NCI-H526 treated with DMSO at 0.1 percent for 48 hours (cell line): ENCODE data around the gene CSMD2.
"Not testable (repeated sequence)": the region's sequence is repeated elsewhere in the genome, so short reads cannot be mapped to it uniquely, and the experiment has no call there.

Experiments
- DNase-seq: peaks from one replicate; lab custom pipeline; 2025; lab: John Stamatoyannopoulos, UW

The CSMD2 gene

GRCh38 chr1:34164771-34165391, at the start of gene CSMD2:
CSMD2 (minus strand) TSS chr1:34165230; CDS start chr1:34165097, 133 bp downstream.
- peak; percentile 35 for DNase-seq

DNA sequence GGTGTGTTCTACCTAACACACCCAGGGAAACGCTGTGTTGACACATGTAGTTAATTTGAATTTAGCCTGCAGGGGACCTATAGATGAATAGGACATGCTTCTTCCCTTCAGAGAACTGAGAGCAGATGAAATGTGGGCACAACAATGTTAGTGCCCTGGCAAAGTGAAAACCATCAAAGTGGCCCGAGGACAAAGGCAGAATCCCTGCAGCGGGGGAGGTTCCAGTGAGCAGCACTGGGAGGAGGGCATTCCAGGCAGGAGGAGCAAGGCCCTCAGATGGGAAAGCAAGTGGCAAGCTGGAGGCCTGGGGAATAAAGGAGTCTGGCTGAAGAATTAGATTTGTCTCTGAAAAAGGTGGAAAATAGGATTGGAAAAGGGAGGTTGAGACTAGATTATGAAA, 48.9 kb upstream of the CSMD2 start:
- peak; percentile 69 for DNase-seq

- DNase-seq = no peak
Measured at GRCh38 chr1:34212673-34213072, 47.6 kb upstream of the CSMD2 start.

DNA sequence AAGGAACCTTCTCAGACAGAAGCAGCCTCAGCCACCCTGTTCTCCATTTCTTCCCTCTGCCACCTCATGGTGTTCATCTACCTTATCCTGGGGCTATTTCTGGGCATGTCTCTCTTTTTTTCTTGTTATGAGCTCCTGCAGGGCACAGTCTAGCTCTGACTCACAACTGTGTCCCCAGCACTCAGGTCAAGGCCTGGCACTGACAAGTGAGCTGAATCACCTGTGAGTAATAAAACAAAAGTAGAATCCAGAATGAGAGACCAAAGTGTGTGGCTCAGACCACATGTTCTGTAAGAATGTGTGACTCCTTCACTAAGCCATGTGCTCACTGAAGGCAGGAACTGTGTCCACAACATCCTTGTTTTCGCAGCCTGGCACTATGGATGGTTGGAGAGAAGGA, 34.9 kb upstream of the CSMD2 start:
- DNase-seq = no peak

DNA sequence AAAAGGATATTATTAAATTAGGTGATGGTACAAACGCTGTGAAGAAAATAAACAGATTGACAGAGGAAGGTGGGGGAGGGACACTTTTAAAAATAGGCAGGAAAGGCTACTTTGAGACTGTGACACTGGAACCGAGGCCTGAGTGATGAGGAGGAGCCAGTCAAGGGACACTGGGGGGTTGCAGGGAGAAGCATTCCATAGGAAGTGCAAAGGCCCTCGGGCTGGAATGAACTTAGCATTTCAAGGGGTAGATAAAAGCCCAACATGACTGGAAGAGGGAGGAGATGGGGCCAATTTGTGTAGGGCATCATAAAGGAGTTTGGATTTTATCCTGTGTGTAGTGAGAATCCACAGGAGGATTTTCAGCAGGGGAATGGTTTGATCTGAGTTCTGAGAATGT, 27.6 kb upstream of the CSMD2 start:
- DNase-seq = no peak

GRCh38 chr1:34190692-34191091, 25.7 kb upstream of the CSMD2 start:
- no peak for DNase-seq

GRCh38 chr1:34188985-34189384, 24.0 kb upstream of the CSMD2 start:
- DNase-seq = no peak

DNA sequence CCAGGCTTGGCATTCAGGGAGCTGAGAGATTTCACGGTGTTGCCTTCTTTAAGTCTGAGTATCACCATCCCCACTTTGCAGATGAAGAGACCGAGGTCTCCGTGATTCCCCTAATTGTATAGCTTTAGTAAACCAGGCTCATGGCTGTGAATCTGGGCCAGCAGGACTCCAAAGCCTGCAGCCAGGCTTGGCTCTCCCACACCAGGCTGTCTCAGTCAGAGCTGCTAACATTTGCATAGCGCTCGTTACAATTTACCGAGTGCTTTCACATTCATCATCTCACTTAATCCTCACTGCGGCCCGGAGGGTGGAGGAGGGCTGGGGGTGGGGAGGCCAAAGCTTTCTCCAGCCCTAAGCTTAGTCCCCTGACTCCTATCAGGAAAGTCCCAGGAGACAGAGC, 23.4 kb upstream of the CSMD2 start:
- DNase-seq = peak; percentile 87

- DNase-seq = no peak
Measured at GRCh38 chr1:34186741-34187494, 21.9 kb upstream of the CSMD2 start.

DNA sequence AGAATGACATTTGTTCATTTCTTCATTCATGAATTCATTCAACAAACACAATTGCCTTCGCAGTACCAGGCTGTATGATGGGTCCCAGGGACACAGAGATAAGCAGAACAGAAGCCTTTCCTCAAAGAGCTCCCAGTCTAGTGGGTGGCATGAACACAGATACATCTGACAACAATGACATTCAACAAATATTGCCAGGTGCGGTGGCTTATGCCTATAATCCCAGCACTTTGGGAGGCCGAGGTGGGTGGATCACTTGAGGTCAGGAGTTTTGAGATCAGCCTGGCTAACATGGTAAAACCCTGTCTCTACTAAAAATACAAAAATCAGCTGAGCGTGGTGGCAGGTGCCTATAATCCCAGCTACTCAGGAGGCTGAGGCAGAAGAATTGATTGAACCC, 18.4 kb upstream of the CSMD2 start:
- not testable (repeated sequence) for DNase-seq

- no peak for DNase-seq
Measured at GRCh38 chr1:34178072-34178471, 13.0 kb upstream of the CSMD2 start.

GRCh38 chr1:34176830-34177603, 12.0 kb upstream of the CSMD2 start, which contains the start of gene C1orf94:
C1orf94 (plus strand) TSS chr1:34176907; CDS start chr1:34177790, 883 bp downstream.
- DNase-seq = no peak

GRCh38 chr1:34175744-34176143, 10.7 kb upstream of the CSMD2 start:
- no peak for DNase-seq

DNA sequence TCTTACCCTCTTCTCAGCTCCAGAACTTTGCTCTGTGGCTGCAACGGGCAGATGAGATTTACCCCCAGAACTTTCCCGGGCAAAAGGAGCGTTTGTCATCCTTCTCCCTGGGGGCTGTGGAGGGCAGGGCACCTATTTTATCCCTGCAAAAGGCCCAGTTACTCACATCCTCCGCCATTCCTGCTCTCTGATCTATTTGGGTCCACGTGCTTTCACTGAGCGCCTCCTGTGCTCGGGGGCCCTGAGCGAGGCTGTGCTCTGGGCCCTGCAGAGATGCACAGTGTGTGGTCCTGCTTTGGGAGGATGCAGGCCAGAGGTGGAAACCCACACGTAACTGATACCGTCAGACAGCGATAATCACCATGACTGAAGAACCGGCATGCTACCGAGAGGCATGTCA, 2.4 kb upstream of the CSMD2 start:
- no peak for DNase-seq

DNA sequence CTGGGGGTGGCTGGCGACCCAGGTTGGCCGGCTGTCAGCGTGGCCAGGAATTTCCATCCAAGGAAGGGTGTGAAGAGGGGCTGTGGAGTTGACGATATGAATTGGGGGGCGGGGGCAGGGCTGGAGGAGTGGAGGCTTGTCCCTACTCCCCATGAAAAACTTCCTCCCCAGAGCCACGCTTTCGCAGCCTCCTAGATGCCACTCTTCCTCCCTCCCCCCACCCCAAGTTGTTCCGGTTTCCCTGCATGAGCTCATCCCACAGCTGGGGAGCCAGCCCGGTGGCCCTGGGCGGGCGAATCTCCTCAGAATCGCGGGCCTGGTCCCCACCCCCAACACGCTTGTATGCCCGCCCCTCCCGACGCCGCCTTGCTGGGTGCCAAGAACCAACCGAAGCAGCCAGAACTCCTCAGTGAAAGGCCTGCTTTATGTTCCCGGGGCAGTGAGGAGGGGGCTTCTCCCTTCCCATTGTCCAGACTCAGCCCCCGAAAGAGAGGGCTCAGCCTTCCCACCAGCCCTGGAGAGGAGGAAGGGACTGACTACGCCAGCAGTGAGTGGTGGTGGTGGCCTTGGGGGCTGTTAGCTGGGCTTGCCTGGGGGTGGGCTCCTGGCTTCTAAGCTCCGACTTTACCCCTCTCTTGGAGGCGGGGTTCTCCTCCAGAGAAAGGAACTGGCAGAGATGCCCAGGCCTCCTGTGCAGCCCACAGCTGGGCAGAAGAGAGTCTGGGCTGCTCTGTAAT, 1.8 kb upstream of the CSMD2 start:
- DNase-seq = no peak

DNA sequence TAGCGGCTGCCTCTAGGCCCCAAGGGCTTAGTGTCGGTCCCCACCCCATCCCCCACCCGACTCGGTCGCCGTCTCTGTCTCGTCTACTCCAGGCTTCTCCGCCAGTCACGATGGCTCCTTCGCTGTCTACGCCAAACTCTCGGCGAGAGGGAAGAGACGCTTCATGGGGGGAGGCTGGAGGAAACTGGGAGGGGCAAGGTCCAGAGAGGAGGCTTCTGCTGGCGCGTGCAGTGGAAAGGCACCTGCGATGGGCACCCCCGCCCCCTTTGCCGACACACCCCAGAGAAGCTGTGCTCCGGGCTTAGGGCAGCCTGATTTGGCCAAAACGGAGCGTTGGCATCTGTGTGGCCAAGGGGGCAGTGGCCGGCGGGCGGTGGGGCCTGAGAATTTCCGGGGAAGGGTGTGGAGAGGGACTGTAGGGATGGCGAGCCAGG, 1.2 kb upstream of the CSMD2 start:
- no peak for DNase-seq

- DNase-seq = peak; percentile 4
Measured at GRCh38 chr1:34165422-34165921, 442 bp upstream of the CSMD2 start.

GRCh38 chr1:34163792-34164731, 968 bp downstream of the CSMD2 start:
- peak; percentile 16 for DNase-seq

GRCh38 chr1:34162852-34163766, 1.9 kb downstream of the CSMD2 start:
- peak; percentile 85 for DNase-seq

GRCh38 chr1:34156739-34157138, 8.3 kb downstream of the CSMD2 start:
- no peak for DNase-seq
